CD4-positive, alpha-beta T cell treated with Interleukin-6 at 100 ng/mL for 8 hours (primary cell): Measurements from ENCODE around the gene CPNE6.

Experiments used
- DNase-seq: peaks from one replicate; pipeline ENCODE4 v3.0.0-alpha.2; 2020; ENCODE audit warnings: mixed read lengths, low spot score

The CPNE6 gene

DNA sequence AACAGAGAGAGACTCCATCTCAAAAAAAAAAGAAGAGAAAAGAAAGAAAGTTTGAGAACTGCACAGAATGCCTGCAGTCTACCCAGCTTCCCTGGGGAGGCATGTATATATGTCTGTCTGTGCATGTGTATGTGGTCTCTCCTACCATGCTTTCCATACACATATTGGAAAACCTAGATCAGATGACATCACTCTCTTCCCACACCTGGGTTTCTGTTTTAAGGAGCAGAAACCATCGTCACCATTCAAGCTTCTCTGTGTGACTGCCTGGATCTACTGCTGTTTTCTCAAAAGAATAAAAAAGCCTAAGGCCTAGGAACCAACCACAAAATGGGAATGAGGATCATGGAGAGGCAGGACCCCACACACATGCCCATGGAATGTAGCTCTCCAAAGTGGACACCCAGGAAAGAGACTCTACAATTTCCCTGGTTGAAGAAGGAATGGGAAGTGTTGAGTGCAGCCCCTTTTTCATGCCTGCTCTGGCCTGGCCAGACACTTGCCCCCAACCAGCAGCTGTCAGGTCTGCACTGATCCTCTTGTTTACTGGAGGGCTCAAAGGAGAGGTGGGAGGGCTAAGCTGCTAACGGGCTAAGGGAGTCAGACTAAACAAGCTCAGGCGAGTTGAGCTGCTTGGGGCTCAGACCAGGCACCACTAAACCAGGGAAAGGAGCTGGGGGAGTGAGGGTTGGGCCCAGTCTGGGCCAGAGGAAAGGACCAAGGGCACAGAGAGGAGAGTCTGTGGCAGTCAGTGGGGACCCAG, 15.0 kb downstream of the CPNE6 start:
- no peak for DNase-seq

DNA sequence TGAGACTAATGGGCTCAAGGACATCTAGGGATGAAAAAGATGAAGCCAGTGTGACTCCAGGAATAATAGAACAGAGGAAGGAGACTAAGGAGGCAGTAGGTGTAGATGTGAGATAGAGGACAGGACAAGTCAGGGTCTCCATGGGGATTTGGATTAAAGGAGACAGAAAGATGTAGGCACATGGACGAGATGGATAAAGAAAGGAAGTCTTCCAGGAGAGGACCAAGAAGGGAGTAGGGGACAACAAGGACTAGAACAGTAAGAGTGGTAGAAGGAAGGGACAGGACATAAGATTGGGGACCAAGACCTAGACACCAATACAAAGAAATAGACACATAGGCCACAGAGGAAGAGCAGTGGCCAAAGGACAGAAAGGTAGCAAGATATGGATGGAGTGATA, 15.6 kb downstream of the CPNE6 start:
- no peak for DNase-seq

DNA sequence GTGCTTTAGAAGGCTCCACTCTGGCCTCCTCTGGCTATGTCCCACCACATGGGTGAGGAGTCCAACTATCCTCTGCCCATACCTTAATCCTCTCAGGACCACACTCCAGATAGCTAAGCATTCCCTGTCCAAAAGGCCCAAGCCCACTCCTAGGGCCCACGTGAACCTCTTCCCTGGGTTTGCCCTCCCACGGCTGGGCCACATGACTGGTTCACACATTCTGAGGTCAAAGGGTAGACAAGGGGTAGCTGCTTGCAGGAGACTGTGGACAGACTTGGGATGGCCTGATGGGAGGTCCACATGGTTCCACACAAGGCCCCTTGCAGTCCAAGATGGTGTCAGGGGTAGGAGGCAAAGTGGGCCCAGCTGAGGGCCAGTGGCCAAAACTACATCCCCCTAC, 16.7 kb downstream of the CPNE6 start:
- DNase-seq, result no peak

DNA sequence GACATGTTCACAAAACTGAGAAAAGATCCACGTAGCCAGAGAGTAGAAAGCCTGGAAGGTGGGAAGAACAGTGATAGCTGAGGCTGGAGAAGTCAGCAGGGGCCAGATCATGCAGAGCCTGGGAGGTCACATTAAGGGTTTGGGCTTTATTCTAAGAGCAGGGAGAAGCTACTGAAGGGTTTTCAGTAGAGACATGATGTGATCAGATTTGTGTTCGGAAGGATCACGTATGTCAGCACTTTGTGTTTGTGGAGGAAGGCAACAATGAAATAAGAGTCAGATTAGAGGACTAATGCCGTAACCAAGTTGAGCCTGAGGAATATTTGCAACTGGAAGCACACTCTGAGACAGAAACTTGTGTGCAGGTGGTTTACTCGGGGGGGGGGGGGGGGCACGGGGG, 18.5 kb downstream of the CPNE6 start:
- no peak for DNase-seq

DNA sequence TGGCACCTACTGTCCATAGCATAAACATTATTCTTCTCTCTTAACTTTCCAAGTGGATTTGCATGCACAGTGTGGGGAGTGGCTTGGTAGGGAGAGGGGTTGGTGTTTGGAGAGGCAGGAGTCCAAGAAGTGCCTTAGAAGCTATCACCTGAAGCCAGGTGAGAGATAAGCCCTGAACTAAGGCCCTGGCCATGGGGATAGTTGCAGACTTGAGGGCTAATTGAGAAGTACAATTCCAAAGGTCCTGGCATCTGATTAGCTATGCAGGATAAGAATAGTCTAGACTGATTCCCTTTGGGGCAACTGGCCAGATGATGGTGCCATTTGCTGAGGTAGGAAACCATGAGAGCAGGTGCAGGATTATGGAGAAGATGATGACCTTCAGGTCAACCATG, 20.7 kb downstream of the CPNE6 start:
- DNase-seq, result no peak

DNA sequence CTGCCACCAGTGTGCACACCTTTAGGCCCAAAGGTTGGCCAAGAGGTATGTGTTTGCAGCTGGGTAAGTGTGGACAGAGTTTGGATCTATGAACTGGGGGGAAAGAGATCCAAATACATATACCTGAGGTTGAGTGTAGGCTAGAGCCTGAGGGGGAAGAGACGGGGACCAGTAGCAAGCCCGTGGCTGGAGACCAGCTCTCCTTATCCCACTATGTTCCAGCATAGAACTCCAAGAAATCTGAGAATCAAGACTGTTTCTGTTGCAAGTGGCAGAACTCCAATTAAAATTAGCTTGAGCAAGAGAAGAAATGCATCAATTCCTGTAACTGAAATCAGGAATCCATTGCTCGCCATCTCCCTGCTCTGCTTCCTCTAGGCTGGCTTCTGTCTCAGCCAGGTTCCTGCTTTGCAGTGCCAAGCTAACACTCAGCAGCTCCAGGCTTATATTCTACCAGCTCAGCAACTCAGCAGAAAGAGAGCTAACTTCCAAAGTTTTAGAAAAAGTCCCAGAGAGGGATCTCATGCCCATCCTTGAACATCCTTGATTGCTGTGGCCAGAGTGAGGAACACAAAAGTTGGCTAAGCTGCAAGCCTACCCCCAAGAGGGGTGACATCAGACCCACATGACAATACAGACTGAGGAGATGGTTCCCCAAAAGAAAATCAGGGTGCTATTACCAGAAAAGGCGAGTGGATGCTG, 21.3 kb downstream of the CPNE6 start:
- DNase-seq, result no peak

DNA sequence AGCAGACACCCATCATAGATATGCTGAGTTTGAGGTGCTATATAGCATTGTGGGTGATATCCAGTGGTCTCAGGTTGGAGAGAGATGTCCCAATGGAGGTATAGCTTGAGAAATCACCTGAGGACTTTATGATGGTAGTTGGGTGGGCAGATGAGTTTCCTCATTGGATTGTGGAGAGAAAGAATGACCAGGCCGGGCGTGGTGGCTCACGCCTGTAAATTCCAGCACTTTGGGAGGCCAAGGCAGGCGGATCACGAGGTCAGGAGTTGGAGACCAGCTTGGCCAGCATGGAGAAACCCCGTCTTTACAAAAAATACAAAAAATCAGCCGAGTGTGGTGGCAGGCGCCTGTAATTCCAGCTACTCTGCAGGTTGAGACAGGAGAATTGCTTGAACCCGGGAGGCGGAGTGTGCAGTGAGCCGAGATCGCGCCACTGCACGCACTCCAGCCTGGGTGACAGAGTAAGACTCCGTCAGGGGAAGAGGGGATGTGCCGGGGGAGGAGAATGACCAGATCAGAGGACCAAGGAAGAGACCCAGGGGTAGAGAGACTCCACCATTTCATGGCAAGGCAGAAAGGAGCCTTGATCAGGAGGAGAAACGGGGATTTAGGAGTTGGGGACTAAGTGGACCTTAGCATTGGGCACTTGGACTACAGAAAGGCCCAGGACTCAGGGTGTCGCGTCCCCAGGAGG, 22.0 kb downstream of the CPNE6 start:
- no peak for DNase-seq

DNA sequence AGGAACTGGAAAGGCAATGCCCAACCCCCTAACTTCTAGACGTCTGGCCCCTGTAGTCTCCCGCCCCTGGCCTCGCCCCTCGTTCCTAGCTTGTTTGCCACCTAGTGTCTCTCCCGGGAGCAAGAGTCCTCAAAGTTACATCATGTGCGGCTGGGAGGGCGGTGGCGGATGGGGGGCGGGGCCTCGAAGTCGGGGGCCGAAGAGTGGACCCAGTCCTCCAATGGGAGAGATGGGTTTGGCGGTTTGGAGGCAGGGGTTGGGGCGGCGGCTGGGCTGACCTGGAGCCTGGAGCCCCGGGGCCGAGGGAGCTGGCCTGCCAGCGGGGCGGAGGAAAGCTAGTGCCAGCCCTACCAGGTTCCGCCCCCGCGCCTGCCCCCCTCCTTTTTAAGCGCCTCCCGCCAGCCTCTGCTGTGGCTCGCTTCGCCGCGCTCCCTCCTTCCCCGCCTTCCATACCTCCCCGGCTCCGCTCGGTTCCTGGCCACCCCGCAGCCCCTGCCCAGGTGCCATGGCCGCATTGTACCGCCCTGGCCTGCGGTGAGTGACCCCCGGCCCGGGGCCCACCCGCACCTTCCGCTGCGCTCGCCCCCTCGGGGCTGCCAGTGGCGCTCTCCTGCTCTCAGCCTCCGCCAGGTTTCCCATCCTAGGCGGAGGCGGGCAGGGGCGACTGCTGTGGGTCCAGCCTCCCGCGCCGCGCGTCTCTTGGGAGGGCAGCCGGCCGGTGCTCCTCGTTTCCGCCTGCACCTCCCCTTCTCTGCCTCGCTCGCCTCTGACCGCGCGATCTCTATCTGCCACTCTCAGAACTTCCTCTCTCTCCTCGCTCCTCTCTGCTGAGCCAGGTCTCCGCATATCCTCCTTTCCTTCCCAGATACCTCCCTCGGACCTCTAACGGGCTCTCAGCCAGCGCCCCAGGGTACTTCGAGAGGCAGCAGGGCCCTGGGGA, 22.8 kb downstream of the CPNE6 start, which contains the start of gene PCK2:
TSS of gene PCK2 (plus strand) at position 411 of the 940 bp plus-strand sequence. CDS start at position 506, 95 bp downstream.
- DNase-seq, result peak; percentile 66

DNA sequence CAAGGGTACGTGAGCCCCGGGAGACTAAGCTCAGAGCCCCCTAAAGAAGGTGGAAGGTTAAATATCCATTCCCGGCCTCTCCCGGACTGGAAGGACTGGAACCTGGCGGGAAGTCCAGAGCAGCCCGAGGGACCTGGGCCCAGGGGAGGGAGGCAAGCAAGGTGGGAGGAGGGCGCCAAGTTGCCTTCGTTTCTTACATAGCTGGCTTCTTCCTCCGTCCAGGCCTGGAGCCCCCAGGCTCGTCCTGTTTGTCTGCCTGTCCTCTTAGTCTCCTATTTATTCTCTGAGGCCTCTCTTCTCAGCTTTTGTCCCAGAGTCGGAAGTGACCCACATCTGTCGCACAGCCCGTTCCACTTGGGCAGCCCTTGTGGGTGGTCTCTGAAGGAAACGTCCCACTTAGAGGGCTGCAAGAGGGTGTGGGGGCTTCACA, 23.5 kb downstream of the CPNE6 start:
- DNase-seq, result no peak

DNA sequence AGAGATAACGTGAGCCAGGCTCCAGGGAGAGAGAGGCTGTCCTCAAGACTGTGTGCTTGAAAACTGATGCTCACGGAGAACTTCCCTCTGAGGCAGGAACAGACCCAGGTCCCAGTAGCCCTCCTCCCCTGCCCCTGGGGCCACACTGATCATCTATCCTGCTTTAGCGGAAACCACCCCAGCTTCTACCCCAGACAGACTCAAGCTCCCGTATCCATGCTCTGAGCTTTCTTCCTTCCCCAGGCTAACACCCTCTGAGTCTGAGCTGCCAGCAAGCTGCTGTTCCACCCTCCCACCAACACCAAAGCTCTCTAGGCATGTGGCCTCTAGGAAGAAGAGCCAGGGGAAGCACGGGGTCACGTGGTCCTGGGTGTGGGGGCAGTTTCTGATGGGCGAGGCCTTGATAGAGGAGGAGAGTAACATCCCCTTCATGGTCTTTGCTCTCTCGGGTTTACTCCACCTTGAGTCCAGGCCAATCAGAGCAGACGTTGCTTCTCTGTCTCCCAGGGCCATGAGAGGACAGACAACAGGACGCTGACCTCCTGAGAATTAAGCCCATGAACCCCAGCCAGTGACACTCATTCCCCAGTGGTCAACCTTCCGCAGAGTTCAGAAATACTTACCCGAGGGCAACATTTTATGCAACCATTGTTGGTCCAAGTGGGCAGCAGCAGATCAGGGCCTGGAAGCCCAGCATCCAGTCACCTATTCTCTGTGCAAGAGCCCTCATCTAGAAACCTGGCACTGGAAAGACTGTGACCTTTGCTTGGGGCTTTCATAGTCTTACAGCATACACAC, 24.1 kb downstream of the CPNE6 start:
- DNase-seq, result peak; percentile 20

DNA sequence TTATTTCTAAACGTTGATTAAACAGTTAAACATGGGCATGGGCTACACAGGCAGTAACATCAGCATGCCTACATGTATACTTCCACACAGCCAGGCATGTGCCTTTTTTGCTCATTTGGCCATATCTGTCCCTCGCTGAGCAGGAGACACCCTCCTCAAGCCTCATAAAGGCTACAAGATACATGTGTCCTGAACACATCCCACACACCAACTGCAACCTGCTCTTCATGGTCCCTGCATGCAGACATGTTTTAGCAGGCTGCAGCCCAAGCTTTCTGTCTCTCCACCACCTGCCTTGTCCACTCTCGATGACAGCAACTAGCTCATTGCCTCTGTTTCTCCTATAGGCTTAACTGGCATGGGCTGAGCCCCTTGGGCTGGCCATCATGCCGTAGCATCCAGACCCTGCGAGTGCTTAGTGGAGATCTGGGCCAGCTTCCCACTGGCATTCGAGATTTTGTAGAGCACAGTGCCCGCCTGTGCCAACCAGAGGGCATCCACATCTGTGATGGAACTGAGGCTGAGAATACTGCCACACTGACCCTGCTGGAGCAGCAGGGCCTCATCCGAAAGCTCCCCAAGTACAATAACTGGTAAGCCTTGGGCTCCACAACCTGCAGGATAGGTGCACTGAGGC, 25.3 kb downstream of the CPNE6 start:
- DNase-seq, result no peak

DNA sequence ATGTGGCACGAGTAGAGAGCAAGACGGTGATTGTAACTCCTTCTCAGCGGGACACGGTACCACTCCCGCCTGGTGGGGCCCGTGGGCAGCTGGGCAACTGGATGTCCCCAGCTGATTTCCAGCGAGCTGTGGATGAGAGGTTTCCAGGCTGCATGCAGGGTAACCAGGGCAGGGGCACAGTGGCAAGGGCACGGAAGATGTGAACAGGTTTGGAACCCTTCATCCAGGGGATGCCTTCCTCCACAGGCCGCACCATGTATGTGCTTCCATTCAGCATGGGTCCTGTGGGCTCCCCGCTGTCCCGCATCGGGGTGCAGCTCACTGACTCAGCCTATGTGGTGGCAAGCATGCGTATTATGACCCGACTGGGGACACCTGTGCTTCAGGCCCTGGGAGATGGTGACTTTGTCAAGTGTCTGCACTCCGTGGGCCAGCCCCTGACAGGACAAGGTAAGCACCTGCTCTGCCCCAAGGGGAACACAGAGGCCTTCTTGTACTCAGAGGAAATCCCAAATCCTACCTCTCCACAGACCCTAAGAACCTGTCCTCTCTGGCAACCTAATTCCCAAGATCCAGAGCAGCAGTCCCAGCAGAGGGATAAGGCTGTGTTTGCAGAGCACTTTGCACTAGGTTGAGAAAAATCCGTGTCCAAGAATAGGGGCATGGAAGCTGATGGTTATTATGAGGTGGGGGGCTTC, 27.0 kb downstream of the CPNE6 start:
- DNase-seq, result no peak

DNA sequence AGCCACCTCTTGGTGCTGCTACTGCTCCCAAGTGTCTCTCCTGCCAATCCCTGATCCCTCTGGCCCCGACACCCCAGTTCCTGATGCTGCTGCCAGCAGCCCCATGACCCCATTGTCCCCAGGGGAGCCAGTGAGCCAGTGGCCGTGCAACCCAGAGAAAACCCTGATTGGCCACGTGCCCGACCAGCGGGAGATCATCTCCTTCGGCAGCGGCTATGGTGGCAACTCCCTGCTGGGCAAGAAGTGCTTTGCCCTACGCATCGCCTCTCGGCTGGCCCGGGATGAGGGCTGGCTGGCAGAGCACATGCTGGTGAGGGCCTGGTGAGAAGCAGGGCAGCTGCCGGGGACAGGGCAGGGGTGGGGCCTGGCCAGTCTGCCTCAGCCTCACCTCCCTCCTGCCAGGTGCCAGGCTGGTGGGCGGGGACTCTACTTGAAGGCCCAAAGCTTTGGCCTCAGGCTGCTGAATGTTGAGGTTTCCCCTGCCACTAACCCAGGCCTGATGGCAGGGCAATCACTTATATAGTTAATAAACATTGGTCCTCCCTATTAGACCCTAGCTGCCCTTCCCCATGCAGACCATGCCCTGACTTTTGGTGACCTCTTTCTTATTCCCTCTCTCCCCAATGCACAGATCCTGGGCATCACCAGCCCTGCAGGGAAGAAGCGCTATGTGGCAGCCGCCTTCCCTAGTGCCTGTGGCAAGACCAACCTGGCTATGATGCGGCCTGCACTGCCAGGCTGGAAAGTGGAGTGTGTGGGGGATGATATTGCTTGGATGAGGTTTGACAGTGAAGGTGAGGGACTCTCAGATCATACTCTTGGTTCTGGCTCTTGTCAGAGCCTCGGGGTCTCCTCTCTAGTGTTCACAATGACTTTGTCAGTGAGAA, 27.8 kb downstream of the CPNE6 start:
- DNase-seq, result no peak

DNA sequence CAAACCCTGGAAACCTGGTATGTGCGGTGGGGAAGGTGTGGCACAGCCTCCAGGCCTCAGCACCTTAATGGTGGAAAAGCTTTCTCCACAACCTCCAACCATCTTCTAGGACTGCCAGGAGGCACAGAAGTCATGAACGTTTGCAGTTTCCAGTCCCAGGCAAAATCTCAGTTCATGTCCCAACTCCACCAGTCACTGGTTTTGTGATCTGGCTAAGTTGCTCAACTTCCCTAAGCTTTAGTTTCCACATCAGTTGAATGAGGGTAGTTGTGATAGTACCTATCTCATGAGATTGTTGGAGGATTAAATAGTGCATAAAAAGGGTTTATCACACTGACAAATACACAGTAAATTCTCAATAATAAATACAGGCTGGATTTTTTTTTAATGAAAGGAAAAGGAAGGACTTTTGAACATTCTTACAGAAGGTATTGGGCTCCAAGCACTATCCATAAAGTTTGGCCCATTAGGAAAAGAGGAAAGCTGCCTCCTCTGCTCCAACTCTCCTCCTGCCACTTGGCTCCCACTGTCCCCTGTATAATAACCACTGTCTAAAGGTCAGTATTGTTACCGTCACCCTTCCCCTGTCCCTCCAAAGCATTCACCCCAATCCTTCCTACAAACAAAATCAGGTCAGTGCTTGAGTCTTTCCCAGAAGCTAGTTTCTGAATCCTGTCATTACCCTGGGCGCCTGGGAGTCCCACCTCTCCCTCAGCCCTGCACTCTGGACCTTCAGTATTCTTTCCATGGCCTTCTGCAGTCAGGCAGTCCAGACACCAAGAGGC, 29.0 kb downstream of the CPNE6 start:
- DNase-seq, result no peak

DNA sequence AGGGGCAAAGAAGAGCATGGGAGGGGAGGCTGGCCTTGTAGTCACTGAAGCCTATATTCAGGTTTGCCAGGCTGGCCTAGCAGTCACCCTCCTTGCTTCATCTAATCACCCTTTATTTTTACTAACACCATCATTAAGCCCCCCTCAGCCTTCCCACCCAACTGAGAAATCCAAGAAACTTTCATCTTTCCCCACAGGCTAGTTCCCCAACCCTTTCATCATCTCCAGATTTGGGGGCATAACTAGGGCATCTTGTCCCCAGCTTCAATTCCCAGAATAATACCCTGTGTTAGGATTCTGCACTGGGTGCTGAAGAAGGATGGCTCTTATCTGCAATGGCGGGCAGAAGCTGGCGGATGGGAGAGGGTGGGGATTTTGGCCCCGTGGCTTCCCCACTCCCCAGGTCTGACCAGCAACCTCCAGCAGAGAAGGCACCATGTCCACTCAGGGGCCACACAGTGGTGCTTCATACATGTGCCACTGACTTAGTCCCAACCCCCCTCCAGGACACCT, 29.7 kb downstream of the CPNE6 start:
- no peak for DNase-seq

DNA sequence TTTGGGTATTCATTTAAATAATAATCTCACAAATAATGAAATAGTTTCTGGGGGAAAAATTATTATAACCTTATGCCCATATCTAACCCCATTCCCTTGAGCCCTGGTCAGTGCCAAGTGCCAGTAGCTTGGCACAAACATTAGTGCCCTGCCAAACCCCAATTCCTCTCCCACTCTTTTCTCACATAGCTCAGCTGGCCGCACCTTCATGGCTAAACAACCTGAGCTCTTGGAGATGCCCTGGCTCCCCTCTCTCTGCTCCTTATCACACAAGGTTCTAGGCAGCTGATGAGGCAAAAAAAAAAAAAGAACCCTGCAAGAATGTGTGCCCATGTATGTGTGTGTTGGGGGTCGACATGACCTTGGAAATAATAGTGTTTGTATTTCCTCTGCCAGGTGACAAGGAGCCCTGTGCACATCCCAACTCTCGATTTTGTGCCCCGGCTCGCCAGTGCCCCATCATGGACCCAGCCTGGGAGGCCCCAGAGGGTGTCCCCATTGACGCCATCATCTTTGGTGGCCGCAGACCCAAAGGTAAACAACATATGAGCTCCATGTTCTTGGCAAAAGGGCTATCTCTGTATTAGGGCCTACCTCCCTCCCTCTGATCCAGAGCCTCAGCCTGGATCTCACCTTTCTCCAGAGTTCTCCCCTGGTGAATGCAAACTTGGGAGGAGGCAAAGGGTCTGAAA, 31.1 kb downstream of the CPNE6 start:
- DNase-seq, result no peak

DNA sequence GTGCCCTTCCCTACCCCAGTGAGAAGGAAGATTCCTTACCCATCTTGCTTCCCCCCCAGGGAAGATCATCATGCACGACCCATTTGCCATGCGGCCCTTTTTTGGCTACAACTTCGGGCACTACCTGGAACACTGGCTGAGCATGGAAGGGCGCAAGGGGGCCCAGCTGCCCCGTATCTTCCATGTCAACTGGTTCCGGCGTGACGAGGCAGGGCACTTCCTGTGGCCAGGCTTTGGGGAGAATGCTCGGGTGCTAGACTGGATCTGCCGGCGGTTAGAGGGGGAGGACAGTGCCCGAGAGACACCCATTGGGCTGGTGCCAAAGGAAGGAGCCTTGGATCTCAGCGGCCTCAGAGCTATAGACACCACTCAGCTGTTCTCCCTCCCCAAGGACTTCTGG, 32.1 kb downstream of the CPNE6 start:
- DNase-seq, result no peak
